Spinal cord (tissue), 10 donors: ENCODE data around the gene ACTRT2. TPM values are rescaled to one million over a fixed set of nuclear protein-coding genes. Genes with fewer than 3 reads are reported as not detected.

Source experiments
- DNase-seq, 6 donors: peaks; one replicate each; pipeline versions ENCODE4 v3.0.0 to v3.0.0-alpha.2; 2013 to 2015; ENCODE audit warnings: low spot score in 6 of 6, low read depth in 4 of 6
- H3K27ac ChIP-seq: one replicate; pipeline ENCODE4 v1.5.1; 2013; ENCODE audit warnings: low read depth, low read length, control low read depth
- H3K27me3 ChIP-seq: one replicate; pipeline ENCODE4 v1.6.1; 2013; ENCODE audit warnings: low read length; ENCODE audit not compliant: control insufficient read depth, insufficient read depth
- H3K36me3 ChIP-seq: one replicate; pipeline ENCODE4 v1.6.1; 2013; ENCODE audit warnings: low read length; ENCODE audit not compliant: control insufficient read depth, insufficient read depth
- H3K4me1 ChIP-seq: one replicate; pipeline ENCODE4 v1.6.1; 2013; ENCODE audit warnings: low read length; ENCODE audit not compliant: control insufficient read depth, insufficient read depth
- H3K4me3 ChIP-seq: one replicate; pipeline ENCODE4 v1.5.1; 2013; ENCODE audit warnings: low read depth, low read length, control low read depth
- H3K9me3 ChIP-seq: one replicate; pipeline ENCODE4 v1.6.1; 2013; ENCODE audit warnings: low read length; ENCODE audit not compliant: control insufficient read depth, insufficient read depth
- WGBS: methylation state at CpG from one replicate; pipeline ENCODE4 v1.1.5; 2013; ENCODE audit warnings: missing lambda C conversion rate; ENCODE audit not compliant: insufficient coverage; 5-methylcytosine and 5-hydroxymethylcytosine counted together
- polyA plus RNA-seq, 2 donors: library from polyadenylated mRNA; unstranded; fragments of 120-200 nt; gene quantifications; one replicate each; pipeline ENCODE4 v1.2.1, GENCODE V29; 2013; ENCODE audit not compliant: insufficient read length in 2 of 2
- total RNA-seq, 2 donors: library from RNA; depleted of rRNA in 1 of 2; stranded (reverse); fragments of 120-200 nt in 1 of 2; fragments of >200 nt in 1 of 2; gene quantifications; one replicate each; pipeline versions ENCODE4 v1.2.3 to v1.2.4, GENCODE V29; 2013 to 2014
- donor health status: healthy.

The ACTRT2 gene
- total and polyA plus RNA-seq, 4 donors, result not detected

- no peak overlapping the region for H3K4me3 ChIP-seq
- 87% methylated on average over 21 of the region's 21 CpGs for WGBS
- DNase-seq, result no peak
Observed at GRCh38 chr1:2983706-2984398, 37.4 kb upstream of the ACTRT2 start.

GRCh38 chr1:2984399-2985061 is 36.7 kb upstream of the ACTRT2 start:
- WGBS, result 87% methylated on average over 11 of the region's 12 CpGs
- Histone ChIP-seq H3K4me1 (peaks cover 74% of the 10 kb centered on the region), H3K36me3 (no peaks in the 10 kb centered on the region), H3K27me3 (peaks cover 3% of the 10 kb centered on the region), H3K4me3 (no peak overlapping the region), H3K27ac (peak overlapping the region; percentile 15), H3K9me3 (no peaks in the 10 kb centered on the region)
- no peak for DNase-seq

More at GRCh38 chr1:2983706-2984398, 37.4 kb upstream of the ACTRT2 start:
- H3K36me3 ChIP-seq, result no peaks in the 10 kb centered on the region
- no peak overlapping the region for H3K27ac ChIP-seq
- peaks cover 3% of the 10 kb centered on the region for H3K27me3 ChIP-seq
- no peaks in the 10 kb centered on the region for H3K9me3 ChIP-seq
- H3K4me1 ChIP-seq, result peaks cover 74% of the 10 kb centered on the region

GRCh38 chr1:2985067-2985561 is 36.2 kb upstream of the ACTRT2 start:
- H3K4me1 ChIP-seq, result peaks cover 69% of the 10 kb centered on the region
- 34% methylated on average over 17 of the region's 17 CpGs for WGBS

GRCh38 chr1:2985694-2986548 is 35.3 kb upstream of the ACTRT2 start:
- peaks cover 64% of the 10 kb centered on the region for H3K4me1 ChIP-seq
- 91% methylated on average over 5 of the region's 5 CpGs for WGBS
- DNase-seq, result no peak
- peaks cover 3% of the 10 kb centered on the region for H3K27me3 ChIP-seq
- H3K27ac ChIP-seq, result peak overlapping the region; percentile 11
- H3K9me3 ChIP-seq, result no peaks in the 10 kb centered on the region
- no peak overlapping the region for H3K4me3 ChIP-seq
- H3K36me3 ChIP-seq, result no peaks in the 10 kb centered on the region

More at GRCh38 chr1:2985067-2985561, 36.2 kb upstream of the ACTRT2 start:
- Histone ChIP-seq H3K27me3 (peaks cover 3% of the 10 kb centered on the region), H3K9me3 (no peaks in the 10 kb centered on the region), H3K36me3 (no peaks in the 10 kb centered on the region), H3K4me3 (no peak overlapping the region), H3K27ac (peak overlapping the region; percentile 15)
- peak in 2 of 6 donors; percentile 66 to 69 for DNase-seq

- H3K4me1 ChIP-seq, result peaks cover 58% of the 10 kb centered on the region
- H3K4me3 ChIP-seq, result no peak overlapping the region
- WGBS, result 91% methylated on average over 10 of the region's 10 CpGs
- DNase-seq, result no peak
- H3K9me3 ChIP-seq, result no peaks in the 10 kb centered on the region
- H3K36me3 ChIP-seq, result no peaks in the 10 kb centered on the region
- H3K27ac ChIP-seq, result no peak overlapping the region
- H3K27me3 ChIP-seq, result peaks cover 3% of the 10 kb centered on the region
Observed at GRCh38 chr1:2986549-2987305, 34.5 kb upstream of the ACTRT2 start.

GRCh38 chr1:2987773-2988172 is 33.5 kb upstream of the ACTRT2 start:
- DNase-seq, result peak in 2 of 6 donors; percentile 47 to 63
- Histone ChIP-seq H3K36me3 (no peaks in the 10 kb centered on the region), H3K4me3 (no peak overlapping the region), H3K4me1 (peaks cover 48% of the 10 kb centered on the region), H3K27ac (peak overlapping the region; percentile 11), H3K9me3 (no peaks in the 10 kb centered on the region), H3K27me3 (peaks cover 3% of the 10 kb centered on the region)
- 48% methylated on average over 16 of the region's 16 CpGs for WGBS

GRCh38 chr1:2988256-2988655 is 33.0 kb upstream of the ACTRT2 start:
- Histone ChIP-seq H3K27ac (peak overlapping the region; percentile 11), H3K4me3 (no peak overlapping the region), H3K36me3 (no peaks in the 10 kb centered on the region), H3K4me1 (peaks cover 43% of the 10 kb centered on the region), H3K9me3 (no peaks in the 10 kb centered on the region), H3K27me3 (peaks cover 3% of the 10 kb centered on the region)
- 59% methylated on average over 10 of the region's 10 CpGs for WGBS
- DNase-seq, result no peak

GRCh38 chr1:2989185-2989584 is 32.1 kb upstream of the ACTRT2 start:
- no peak for DNase-seq
- peaks cover under 1% of the 10 kb centered on the region for H3K27me3 ChIP-seq
- no peak overlapping the region for H3K27ac ChIP-seq
- no peaks in the 10 kb centered on the region for H3K36me3 ChIP-seq
- H3K9me3 ChIP-seq, result no peaks in the 10 kb centered on the region
- peaks cover 34% of the 10 kb centered on the region for H3K4me1 ChIP-seq
- no peak overlapping the region for H3K4me3 ChIP-seq
- 85% methylated on average over 2 of the region's 2 CpGs for WGBS

- H3K9me3 ChIP-seq, result peaks cover 4% of the 10 kb centered on the region
- no peak overlapping the region for H3K4me3 ChIP-seq
- WGBS, result 91% methylated on average over 6 of the region's 7 CpGs
- H3K27me3 ChIP-seq, result no peaks in the 10 kb centered on the region
- DNase-seq, result no peak
- H3K27ac ChIP-seq, result no peak overlapping the region
- H3K4me1 ChIP-seq, result peaks cover 26% of the 10 kb centered on the region
- no peaks in the 10 kb centered on the region for H3K36me3 ChIP-seq
Observed at GRCh38 chr1:2989976-2990375, 31.3 kb upstream of the ACTRT2 start.
